ENCODE measurements around the gene PRUNE2. TPM values are rescaled to one million over a fixed set of nuclear protein-coding genes. Genes with fewer than 3 reads are reported as not detected.

Gene PRUNE2
- polyA plus RNA-seq, 1 experiment = 0.78 TPM

GRCh38 chr9:76932757-76933156, 26.8 kb upstream of the PRUNE2 start:
- no peak overlapping the region for H3K4me3 ChIP-seq (ENCODE audit: low read depth, low read length)
- no peaks in the 10 kb centered on the region; the same call in 1 of the 2 replicates for H3K27me3 ChIP-seq (ENCODE audit: control insufficient read depth, insufficient read depth, low read length)
- TF ChIP-seq CTCF (IDR thresholded peaks at IDR 0.05; ENCODE audit: insufficient read depth, low read depth, low read length) = no peak
- H3K36me3 ChIP-seq (ENCODE audit: control insufficient read depth, insufficient read depth, low read length) = no peaks in the 10 kb centered on the region
- CTCF ChIA-PET = interaction anchor here (1.3 kb wide), 1 partner anchor 10 kb away, joined by 3 read pairs; no protein-coding TSS in a partner anchor
- POLR2A ChIA-PET = no interaction called here
- DNase-seq (ENCODE audit: low read depth) = no peak

- H3K4me3 ChIP-seq (ENCODE audit: low read depth, low read length) = no peak overlapping the region
- no peak for TF ChIP-seq CTCF (IDR thresholded peaks at IDR 0.05; ENCODE audit: insufficient read depth, low read depth, low read length)
- CTCF ChIA-PET = interaction anchor here (1.3 kb wide), 1 partner anchor 9 kb away, joined by 3 read pairs; no protein-coding TSS in a partner anchor
- no peaks in the 10 kb centered on the region; the same call in 1 of the 2 replicates for H3K27me3 ChIP-seq (ENCODE audit: control insufficient read depth, insufficient read depth, low read length)
- no peak for DNase-seq (ENCODE audit: low read depth)
- POLR2A ChIA-PET = no interaction called here
- H3K36me3 ChIP-seq (ENCODE audit: control insufficient read depth, insufficient read depth, low read length) = no peaks in the 10 kb centered on the region
Observed at GRCh38 chr9:76932265-76932664, 26.4 kb upstream of the PRUNE2 start.

- CTCF ChIA-PET = interaction anchor here (1.2 kb wide), 1 partner anchor 24 kb away, joined by 3 read pairs; no protein-coding TSS in a partner anchor
- POLR2A ChIA-PET = no interaction called here
Observed at GRCh38 chr9:76927540-76928240, 21.8 kb upstream of the PRUNE2 start.

GRCh38 chr9:76926846-76927245, 20.9 kb upstream of the PRUNE2 start:
- Histone ChIP-seq H3K27me3 (ENCODE audit: control insufficient read depth, insufficient read depth, low read length) (no peaks in the 10 kb centered on the region), H3K36me3 (ENCODE audit: control insufficient read depth, insufficient read depth, low read length) (no peaks in the 10 kb centered on the region), H3K4me3 (ENCODE audit: low read depth, low read length) (no peak overlapping the region)
- CTCF ChIA-PET = no interaction called here
- TF ChIP-seq CTCF (IDR thresholded peaks at IDR 0.05; ENCODE audit: insufficient read depth, low read depth, low read length) = no peak
- DNase-seq (ENCODE audit: low read depth) = no peak
- POLR2A ChIA-PET = no interaction called here

More at GRCh38 chr9:76927540-76928240, 21.8 kb upstream of the PRUNE2 start:
- TF ChIP-seq CTCF (IDR thresholded peaks at IDR 0.05; ENCODE audit: insufficient read depth, low read depth, low read length) = no peak
- no peak for DNase-seq (ENCODE audit: low read depth)
- no peaks in the 10 kb centered on the region for H3K36me3 ChIP-seq (ENCODE audit: control insufficient read depth, insufficient read depth, low read length)
- H3K27me3 ChIP-seq (ENCODE audit: control insufficient read depth, insufficient read depth, low read length) = no peaks in the 10 kb centered on the region; the same call in 1 of the 2 replicates
- no peak overlapping the region for H3K4me3 ChIP-seq (ENCODE audit: low read depth, low read length)

GRCh38 chr9:76926324-76926741, 20.4 kb upstream of the PRUNE2 start:
- POLR2A ChIA-PET = no interaction called here
- TF ChIP-seq CTCF (IDR thresholded peaks at IDR 0.05; ENCODE audit: insufficient read depth, low read depth, low read length) = no peak
- no peaks in the 10 kb centered on the region for H3K36me3 ChIP-seq (ENCODE audit: control insufficient read depth, insufficient read depth, low read length)

More at GRCh38 chr9:76926324-76926741, 20.4 kb upstream of the PRUNE2 start:
- DNase-seq (ENCODE audit: low read depth) = peak; percentile 48
- Histone ChIP-seq H3K4me3 (ENCODE audit: low read depth, low read length) (no peak overlapping the region), H3K27me3 (ENCODE audit: control insufficient read depth, insufficient read depth, low read length) (no peaks in the 10 kb centered on the region)
- CTCF ChIA-PET = interaction anchor here (0.6 to 0.7 kb wide), 2 partner anchors 850 to 949 kb away, joined by 3 to 4 read pairs; no protein-coding TSS in a partner anchor
